GM12878 (cell line): Measurements from ENCODE around the gene HCN3.

Experiments
- EZH2 ChIP-seq: IDR thresholded peaks from 2 replicates; pipeline ENCODE4 v1.6.1; 2012; ENCODE audit warnings: low read depth, mild to moderate bottlenecking, control low read depth, inconsistent platforms, low read length, borderline replicate concordance; ENCODE audit not compliant: control insufficient read depth
- SP1 ChIP-seq: IDR thresholded peaks from one replicate; pipeline ENCODE4 v1.6.1; 2011; ENCODE audit warnings: low read depth, low read length
- TF ChIP-seq, protein P1 (sequence below), 3 experiments: IDR thresholded peaks in 2 of 3; conservative IDR thresholded peaks in 1 of 3; 2 replicates each; pipeline ENCODE4 v1.5.1; 2011; ENCODE audit warnings: low read depth in 3 of 3, low read length in 3 of 3, mild to moderate bottlenecking in 3 of 3, control low read depth in 2 of 3, moderate library complexity in 2 of 3, inconsistent platforms in 1 of 3, mixed read lengths in 1 of 3; ENCODE audit not compliant: control insufficient read depth in 2 of 3, insufficient read depth in 1 of 3; ENCODE audit errors: extremely low read depth in 1 of 3
- TF ChIP-seq, protein P2 (sequence below): IDR thresholded peaks from 2 replicates; pipeline ENCODE4 v1.6.1; 2011; ENCODE audit warnings: borderline replicate concordance, low read depth, mild to moderate bottlenecking, moderate library complexity, mixed read lengths, low read length; ENCODE audit not compliant: insufficient read depth; ENCODE audit errors: extremely low read length

DNA sequence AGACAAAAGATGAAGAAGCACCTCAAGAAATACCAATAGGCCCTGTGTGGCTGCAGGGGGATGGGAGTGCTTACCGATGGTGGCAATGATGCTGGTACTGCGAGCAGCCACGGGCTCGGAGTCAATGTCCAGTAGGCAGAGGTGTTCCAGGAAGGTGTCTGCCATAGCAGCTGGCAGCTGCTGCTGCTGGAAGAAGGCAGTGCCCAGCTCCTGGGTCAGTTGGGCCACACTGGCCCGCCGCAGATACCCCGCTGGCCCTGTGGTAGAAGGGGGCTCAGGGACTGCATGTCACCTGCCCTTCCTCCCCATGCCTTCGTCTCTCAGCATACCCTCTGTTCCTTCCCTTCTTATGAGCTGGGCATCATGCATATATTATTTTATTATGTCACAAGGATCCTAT is 22.8 kb downstream of the HCN3 start:
- TF ChIP-seq, protein P1, sequence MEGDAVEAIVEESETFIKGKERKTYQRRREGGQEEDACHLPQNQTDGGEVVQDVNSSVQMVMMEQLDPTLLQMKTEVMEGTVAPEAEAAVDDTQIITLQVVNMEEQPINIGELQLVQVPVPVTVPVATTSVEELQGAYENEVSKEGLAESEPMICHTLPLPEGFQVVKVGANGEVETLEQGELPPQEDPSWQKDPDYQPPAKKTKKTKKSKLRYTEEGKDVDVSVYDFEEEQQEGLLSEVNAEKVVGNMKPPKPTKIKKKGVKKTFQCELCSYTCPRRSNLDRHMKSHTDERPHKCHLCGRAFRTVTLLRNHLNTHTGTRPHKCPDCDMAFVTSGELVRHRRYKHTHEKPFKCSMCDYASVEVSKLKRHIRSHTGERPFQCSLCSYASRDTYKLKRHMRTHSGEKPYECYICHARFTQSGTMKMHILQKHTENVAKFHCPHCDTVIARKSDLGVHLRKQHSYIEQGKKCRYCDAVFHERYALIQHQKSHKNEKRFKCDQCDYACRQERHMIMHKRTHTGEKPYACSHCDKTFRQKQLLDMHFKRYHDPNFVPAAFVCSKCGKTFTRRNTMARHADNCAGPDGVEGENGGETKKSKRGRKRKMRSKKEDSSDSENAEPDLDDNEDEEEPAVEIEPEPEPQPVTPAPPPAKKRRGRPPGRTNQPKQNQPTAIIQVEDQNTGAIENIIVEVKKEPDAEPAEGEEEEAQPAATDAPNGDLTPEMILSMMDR (IDR thresholded peaks at IDR 0.05 in 2 of 3, conservative IDR thresholded peaks at IDR 0.05 in 1 of 3; ENCODE audit: control insufficient read depth in 2 of 3, extremely low read depth in 1 of 3, insufficient read depth in 1 of 3, low read depth in 3 of 3, low read length in 3 of 3): no peak
- no peak for TF ChIP-seq SP1
- TF ChIP-seq EZH2: no peak
- TF ChIP-seq, protein P2, sequence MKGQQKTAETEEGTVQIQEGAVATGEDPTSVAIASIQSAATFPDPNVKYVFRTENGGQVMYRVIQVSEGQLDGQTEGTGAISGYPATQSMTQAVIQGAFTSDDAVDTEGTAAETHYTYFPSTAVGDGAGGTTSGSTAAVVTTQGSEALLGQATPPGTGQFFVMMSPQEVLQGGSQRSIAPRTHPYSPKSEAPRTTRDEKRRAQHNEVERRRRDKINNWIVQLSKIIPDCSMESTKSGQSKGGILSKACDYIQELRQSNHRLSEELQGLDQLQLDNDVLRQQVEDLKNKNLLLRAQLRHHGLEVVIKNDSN: no peak
